K562 (cell line): Measurements from ENCODE around the gene PIK3C2G. TPM values are rescaled to one million over a fixed set of nuclear protein-coding genes. Genes with fewer than 3 reads are reported as not detected.

ENCODE experiments used
- ATAC-seq: fragments of 200-7000 bp; cut with Tn5 transposase; 3 replicates; pipeline ENCODE4 v1.9.1; 2020; ENCODE audit warnings: moderate library complexity
- BruUV-seq: library from RNA; stranded (reverse); fragments of 400-500 nt; replicated peaks from 2 replicates; lab custom pipeline; 2021; lab: Mats Ljungman, UMichigan
- CTCF ChIA-PET: fragments of 300-600 bp; formaldehyde crosslinking; extraction: SDS; loops from one replicate; lab custom pipeline; 2021; ENCODE audit warnings: low intra/inter-chr PET ratio; lab: Yijun Ruan, JAX
- POLR2A ChIA-PET: fragments of 300-600, 350-650 bp; sonication (Branson Sonifier 250); formaldehyde crosslinking; extraction: SDS; loops from one replicate; lab custom pipeline; 2021; ENCODE audit warnings: antibody characterized with exemption, inconsistent platforms; lab: Yijun Ruan, JAX
- DNase-seq, 4 experiments: peaks; one replicate each; pipeline versions ENCODE4 v3.0.0 to v3.0.0-alpha.2; 2011 to 2018; ENCODE audit warnings: low spot score in 3 of 4, mixed read lengths in 3 of 4; ENCODE audit errors: extremely low read depth in 1 of 4
- FAIRE-seq: peaks from 2 replicates; lab custom pipeline; 2011; peaks lifted over from hg19 to GRCh38; lab: Jason Lieb, UNC
- H2AFZ ChIP-seq: 2 replicates; pipeline ENCODE4 v1.6.0; 2011; ENCODE audit warnings: low read depth, low read length, control low read depth, inconsistent platforms
- H3K27ac ChIP-seq: fragments of 200-600 bp; 3 replicates; pipeline ENCODE4 v1.8.0; 2011; ENCODE audit warnings: low read depth, mild to moderate bottlenecking, control low read depth, inconsistent platforms, low read length, moderate library complexity, mixed read lengths; ENCODE audit errors: extremely low read depth
- H3K27me3 ChIP-seq, 2 experiments: fragments of 300-600 bp in 1 of 2; 2 replicates in 1 of 2; 3 replicates in 1 of 2; pipeline versions ENCODE4 v1.6.0 to v1.8.0; 2011; ENCODE audit warnings: inconsistent platforms in 2 of 2, low read length in 2 of 2, mild to moderate bottlenecking in 1 of 2, mixed read lengths in 1 of 2, moderate library complexity in 1 of 2; ENCODE audit not compliant: control insufficient read depth in 2 of 2, insufficient read depth in 2 of 2
- H3K36me3 ChIP-seq: fragments of 300-600 bp; 3 replicates; pipeline ENCODE4 v1.8.0; 2011; ENCODE audit warnings: mild to moderate bottlenecking, low read length, inconsistent platforms; ENCODE audit not compliant: control insufficient read depth, insufficient read depth
- H3K4me1 ChIP-seq, 2 experiments: fragments of 200-600 bp in 1 of 2; replicated peaks in 1 of 2; 2 replicates in 1 of 2; 3 replicates in 1 of 2; pipeline versions ENCODE4 v1.5.1 to v1.8.0; 2011; ENCODE audit warnings: inconsistent platforms in 2 of 2, low read length in 2 of 2, mild to moderate bottlenecking in 1 of 2, mixed read lengths in 1 of 2, moderate library complexity in 1 of 2; ENCODE audit not compliant: control insufficient read depth in 2 of 2, insufficient read depth in 2 of 2
- H3K4me2 ChIP-seq: 2 replicates; pipeline ENCODE4 v1.6.1; 2011; ENCODE audit warnings: low read length, control low read depth, inconsistent platforms, mixed read lengths; ENCODE audit not compliant: insufficient read depth
- H3K4me3 ChIP-seq: fragments of 200-600 bp; sonication (generic), shearing (Covaris generic); 2 replicates; pipeline ENCODE4 v1.5.1; 2016; ENCODE audit warnings: control low read depth, inconsistent platforms
- H3K79me2 ChIP-seq: fragments of 200-600 bp; 3 replicates; pipeline ENCODE4 v1.8.0; 2011; ENCODE audit warnings: low read length, inconsistent platforms; ENCODE audit not compliant: control insufficient read depth, insufficient read depth
- H3K9ac ChIP-seq, 2 experiments: 2 replicates each; pipeline versions ENCODE4 v1.6.0 to v1.6.1; 2011; ENCODE audit warnings: low read depth in 2 of 2, low read length in 2 of 2, control low read depth in 1 of 2, inconsistent platforms in 1 of 2, mild to moderate bottlenecking in 1 of 2, mixed read lengths in 1 of 2; ENCODE audit not compliant: insufficient read depth in 1 of 2
- H3K9me1 ChIP-seq: one replicate; pipeline ENCODE4 v1.6.0; 2011; ENCODE audit warnings: inconsistent platforms, mild to moderate bottlenecking, low read length, moderate library complexity; ENCODE audit not compliant: control insufficient read depth, insufficient read depth
- H3K9me3 ChIP-seq: replicated peaks from 2 replicates; pipeline ENCODE4 v1.5.1; 2011; ENCODE audit warnings: low read depth, low read length, inconsistent platforms; ENCODE audit not compliant: control insufficient read depth, insufficient read depth
- H4K20me1 ChIP-seq: replicated peaks from 2 replicates; pipeline ENCODE4 v1.6.1; 2011; ENCODE audit warnings: low read length, inconsistent platforms, mixed read lengths; ENCODE audit not compliant: control insufficient read depth, insufficient read depth
- ARID4B ChIP-seq: sonication (generic); formaldehyde crosslinking; IDR thresholded peaks from 2 replicates; pipeline ENCODE4 v1.8.0; 2022; ENCODE audit warnings: mild to moderate bottlenecking, missing genetic modification reagents
- BRF1 ChIP-seq: IDR thresholded peaks from 3 replicates; pipeline ENCODE4 v1.6.1; 2011; ENCODE audit warnings: borderline replicate concordance, mild to moderate bottlenecking; ENCODE audit not compliant: insufficient read length; ENCODE audit errors: extremely low read depth
- FOSL1 ChIP-seq: fragments of 200-800 bp; sonication (Bioruptor generic); conservative IDR thresholded peaks from 2 replicates; pipeline ENCODE4 v1.6.1; 2016; ENCODE audit warnings: missing genetic modification characterization, missing compliant biosample characterization
- HDAC2 ChIP-seq: fragments of 450-650 bp; IDR thresholded peaks from 2 replicates; pipeline ENCODE4 v1.6.1; 2016; ENCODE audit warnings: mild to moderate bottlenecking
- KAT7 ChIP-seq: sonication (generic); formaldehyde crosslinking; IDR thresholded peaks from 2 replicates; pipeline ENCODE4 v1.8.0; 2022; ENCODE audit warnings: missing genetic modification reagents, mild to moderate bottlenecking, borderline replicate concordance
- KLF16 ChIP-seq: IDR thresholded peaks from 2 replicates; pipeline ENCODE4 v1.6.1; 2016; ENCODE audit warnings: antibody characterized with exemption
- NBN ChIP-seq: fragments of 450-650 bp; IDR thresholded peaks from 2 replicates; pipeline ENCODE4 v1.6.1; 2016; ENCODE audit warnings: low read depth, mild to moderate bottlenecking
- RAD51 ChIP-seq: fragments of 450-650 bp; IDR thresholded peaks from 2 replicates; pipeline ENCODE4 v1.7.1; 2016; ENCODE audit warnings: low read depth, mild to moderate bottlenecking, borderline replicate concordance
- RBM25 ChIP-seq: fragments of 200-400 bp; formaldehyde crosslinking; IDR thresholded peaks from 2 replicates; pipeline ENCODE4 v1.6.1; 2018; ENCODE audit warnings: low read length, low read depth, moderate library complexity; ENCODE audit not compliant: severe bottlenecking
- ZBED1 ChIP-seq: IDR thresholded peaks from 2 replicates; pipeline ENCODE4 v1.6.1; 2014
- ZFP30 ChIP-seq: fragments of 250-450 bp; sonication (Bioruptor Pico); IDR thresholded peaks from 2 replicates; pipeline ENCODE4 v1.8.0; 2022; ENCODE audit warnings: moderate library complexity, mild to moderate bottlenecking, inconsistent platforms, borderline replicate concordance
- ZNF830 ChIP-seq: fragments of 250-450 bp; sonication (Bioruptor Pico); IDR thresholded peaks from 2 replicates; pipeline ENCODE4 v1.5.0; 2021; ENCODE audit warnings: mild to moderate bottlenecking
- whole genome bisulfite sequencing: fragments of 100-300 bp; shearing (Covaris generic); methylation state at CpG from one replicate; pipeline ENCODE4 v1.1.6; 2016; ENCODE audit warnings: low coverage, mixed read lengths; ENCODE audit not compliant: insufficient coverage; ENCODE audit errors: missing lambda C conversion rate; 5-methylcytosine and 5-hydroxymethylcytosine counted together
- in situ Hi-C: fragments of 300-500 bp; cut with MboI; formaldehyde crosslinking; loops from 4 replicates; pipeline ENCODE4 v1.15.0; 2018; ENCODE audit warnings: inconsistent platforms, mixed read lengths
- intact Hi-C: fragments of 100-400 bp; cut with micrococcal nuclease; formaldehyde crosslinking; loops from 2 replicates; pipeline ENCODE4 v1.14.2; 2022
- polyA plus RNA-seq, 8 experiments: library from polyadenylated mRNA; depleted of rRNA in 4 of 8; stranded (reverse) in 5 of 8; unstranded in 3 of 8; fragments of >200 nt; fragmentation: Nextera tagmentation in 2 of 8; fragmentation: Illumina TruSeq in 1 of 8; extraction: Ambion mirVana in 2 of 8; extraction: Trizol in 1 of 8; gene quantifications; 2 replicates each; pipeline versions ENCODE4 v1.2.1 to v1.2.3, GENCODE V29; 2011 to 2014; ENCODE audit warnings: inconsistent platforms in 1 of 8, missing spikeins in 1 of 8
- total RNA-seq, 7 experiments: library from RNA; depleted of rRNA in 6 of 7; stranded (reverse); fragments of >200 nt in 6 of 7; fragmentation: Illumina TruSeq in 2 of 7; extraction: Trizol in 2 of 7; gene quantifications; 2 replicates each; pipeline versions ENCODE4 v1.2.1 to v1.2.3, GENCODE V29; 2011 to 2021; ENCODE audit warnings: low replicate concordance in 1 of 7

PIK3C2G gene
- total and polyA plus RNA-seq, 9 of the 15 experiments (the other 6 are each of a cell fraction or from before 2014, with no cell fraction given): not detected

GRCh38 chr12:18368594-18368993, 107.3 kb downstream of the PIK3C2G start:
- no peak overlapping the region for H3K4me3 ChIP-seq
- FAIRE-seq (no peak), ATAC-seq (no peak), DNase-seq (no peak)
- ChIA-PET CTCF (no interaction called here), POLR2A (no interaction called here)
- in situ Hi-C loops: no loop called here
- H2AFZ ChIP-seq: no peak overlapping the region
- BruUV-seq: no TSS peak
- H4K20me1 ChIP-seq: no peaks in the 10 kb centered on the region
- no peaks in the 10 kb centered on the region for H3K36me3 ChIP-seq
- no peaks in the 10 kb centered on the region for H3K4me1 ChIP-seq
- H3K79me2 ChIP-seq: no peaks in the 10 kb centered on the region
- no peak overlapping the region for H3K4me2 ChIP-seq
- WGBS: 0% methylated on average over 3 of the region's 3 CpGs
- intact Hi-C loops: no loop called here
- no peak overlapping the region for H3K27ac ChIP-seq
- H3K27me3 ChIP-seq: no peaks in the 10 kb centered on the region
- H3K9me1 ChIP-seq: no peaks in the 10 kb centered on the region
- TF ChIP-seq NBN (no peak), FOSL1 (tag) (no peak), ZFP30 (CRISPR knock-in tag) (no peak), HDAC2 (no peak), KLF16 (no peak), RAD51 (no peak)
- H3K9me3 ChIP-seq: no peaks in the 10 kb centered on the region
- H3K9ac ChIP-seq: no peak overlapping the region

- no peak overlapping the region for H3K27ac ChIP-seq
- H3K9me1 ChIP-seq: no peaks in the 10 kb centered on the region
- H3K4me1 ChIP-seq: no peaks in the 10 kb centered on the region
- in situ Hi-C loops: no loop called here
- no peaks in the 10 kb centered on the region for H4K20me1 ChIP-seq
- H2AFZ ChIP-seq: no peak overlapping the region
- BruUV-seq: no TSS peak
- no peaks in the 10 kb centered on the region for H3K36me3 ChIP-seq
- 4% methylated on average over 6 of the region's 6 CpGs for WGBS
- H3K9me3 ChIP-seq: no peaks in the 10 kb centered on the region
- no peaks in the 10 kb centered on the region for H3K79me2 ChIP-seq
- intact Hi-C loops: no loop called here
- POLR2A ChIA-PET: no interaction called here
- no peak for FAIRE-seq
- ATAC-seq: no peak
- no peak overlapping the region for H3K4me2 ChIP-seq
- CTCF ChIA-PET: no interaction called here
- no peak for DNase-seq
- no peaks in the 10 kb centered on the region for H3K27me3 ChIP-seq
- no peak overlapping the region for H3K4me3 ChIP-seq
- no peak overlapping the region for H3K9ac ChIP-seq
- TF ChIP-seq ZNF830 (CRISPR knock-in tag) (no peak), BRF1 (no peak), KAT7 (CRISPR knock-in tag) (no peak), RBM25 (no peak), ARID4B (CRISPR knock-in tag) (no peak), ZBED1 (no peak)
Measured at GRCh38 chr12:18373181-18373580, 111.9 kb downstream of the PIK3C2G start.
